Fibroblast of mammary gland (primary cell): ENCODE results near the gene BIRC3.
A peak's percentile ranks its signal among the peaks of the same experiment; 100 is the strongest.
"Not testable (repeated sequence)": the region's sequence is repeated elsewhere in the genome, so short reads cannot be mapped to it uniquely, and the experiment has no call there.

Source experiments
- DNase-seq: peaks from one replicate; pipeline ENCODE4 v3.0.0-alpha.2; 2010; ENCODE audit warnings: low read depth
- H3K4me3 ChIP-seq: 2 replicates; pipeline ENCODE4 v1.5.1; 2011; ENCODE audit warnings: low read depth, mild to moderate bottlenecking, low read length, moderate library complexity; ENCODE audit not compliant: control insufficient read depth
- TF ChIP-seq, protein P1 (sequence below): conservative IDR thresholded peaks from 2 replicates; pipeline ENCODE4 v1.5.1; 2011; ENCODE audit warnings: low read depth, low read length, inconsistent platforms; ENCODE audit not compliant: control insufficient read depth, insufficient read depth

The BIRC3 gene

DNA sequence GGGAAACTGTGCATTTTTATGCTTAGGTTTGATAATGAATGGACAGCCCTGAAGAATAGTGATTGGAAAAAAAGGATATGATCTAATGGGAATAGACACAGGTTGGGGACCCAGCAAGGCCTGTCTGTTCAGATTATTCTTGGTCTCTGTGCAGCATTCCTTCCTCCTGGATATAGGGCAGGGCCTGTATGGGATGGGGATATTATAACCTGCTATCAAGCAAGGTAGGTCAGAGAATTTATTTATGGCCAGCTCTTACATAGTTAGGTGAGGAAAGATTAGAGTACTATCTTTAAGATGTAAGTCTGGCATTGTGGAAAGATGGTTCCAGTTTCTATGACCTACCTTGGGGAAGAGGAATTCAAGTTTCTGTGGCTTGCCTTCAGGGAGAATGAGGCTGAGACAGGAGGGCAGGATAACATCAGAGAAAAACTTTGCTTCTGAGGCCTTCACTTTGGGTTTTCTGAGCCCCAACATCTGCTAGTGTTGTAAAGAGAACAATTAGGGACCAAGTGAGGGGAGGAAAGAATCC, 21.3 kb downstream of the BIRC3 start:
- H3K4me3 ChIP-seq: no peak overlapping the region
- TF ChIP-seq, protein P1, sequence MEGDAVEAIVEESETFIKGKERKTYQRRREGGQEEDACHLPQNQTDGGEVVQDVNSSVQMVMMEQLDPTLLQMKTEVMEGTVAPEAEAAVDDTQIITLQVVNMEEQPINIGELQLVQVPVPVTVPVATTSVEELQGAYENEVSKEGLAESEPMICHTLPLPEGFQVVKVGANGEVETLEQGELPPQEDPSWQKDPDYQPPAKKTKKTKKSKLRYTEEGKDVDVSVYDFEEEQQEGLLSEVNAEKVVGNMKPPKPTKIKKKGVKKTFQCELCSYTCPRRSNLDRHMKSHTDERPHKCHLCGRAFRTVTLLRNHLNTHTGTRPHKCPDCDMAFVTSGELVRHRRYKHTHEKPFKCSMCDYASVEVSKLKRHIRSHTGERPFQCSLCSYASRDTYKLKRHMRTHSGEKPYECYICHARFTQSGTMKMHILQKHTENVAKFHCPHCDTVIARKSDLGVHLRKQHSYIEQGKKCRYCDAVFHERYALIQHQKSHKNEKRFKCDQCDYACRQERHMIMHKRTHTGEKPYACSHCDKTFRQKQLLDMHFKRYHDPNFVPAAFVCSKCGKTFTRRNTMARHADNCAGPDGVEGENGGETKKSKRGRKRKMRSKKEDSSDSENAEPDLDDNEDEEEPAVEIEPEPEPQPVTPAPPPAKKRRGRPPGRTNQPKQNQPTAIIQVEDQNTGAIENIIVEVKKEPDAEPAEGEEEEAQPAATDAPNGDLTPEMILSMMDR: no peak
- DNase-seq: no peak

DNA sequence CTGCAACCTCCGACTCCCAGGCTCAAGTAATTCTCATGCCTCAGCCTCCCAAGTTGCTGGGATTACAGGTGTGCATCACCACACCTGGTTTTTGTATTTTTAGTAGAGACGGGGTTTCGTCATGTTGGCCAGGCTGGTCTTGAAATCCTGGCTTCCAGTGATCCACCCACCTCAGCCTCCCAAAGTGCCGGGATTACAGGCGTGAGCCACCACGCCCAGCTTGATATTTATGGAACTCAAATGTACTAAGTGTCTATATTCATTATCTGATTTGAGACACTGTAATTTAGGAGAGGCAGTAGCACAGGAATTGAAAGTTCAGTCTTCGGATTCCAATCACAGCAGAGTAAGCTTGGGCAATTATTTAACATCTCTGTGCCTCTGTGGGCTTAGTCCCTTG, 24.0 kb downstream of the BIRC3 start:
- DNase-seq, H3K4me3 ChIP-seq: not testable (repeated sequence)

DNA sequence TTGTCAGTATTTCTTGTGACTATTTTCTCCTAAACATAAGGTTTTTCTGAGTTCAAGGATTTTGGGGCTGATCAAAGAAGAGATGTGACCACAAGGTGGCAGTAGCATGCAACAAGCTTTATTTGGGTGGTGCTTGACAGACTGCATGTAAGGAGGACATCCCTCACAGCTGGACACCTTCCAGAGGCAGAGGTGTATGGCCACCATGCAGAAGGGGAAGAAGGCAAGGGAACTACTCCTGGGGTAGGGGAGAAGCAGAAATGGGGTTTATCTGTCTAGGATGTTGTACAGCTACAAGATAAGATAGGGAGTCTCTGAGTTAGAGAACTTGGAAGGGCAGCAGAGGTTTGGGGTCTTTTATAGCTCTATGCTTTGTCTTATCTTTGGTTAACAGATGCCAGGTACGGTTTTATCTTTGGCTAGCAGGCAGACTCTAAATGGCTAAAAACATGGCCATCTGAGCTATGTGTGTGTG, 24.6 kb downstream of the BIRC3 start:
- H3K4me3 ChIP-seq: no peak overlapping the region
- DNase-seq: peak; percentile 89
- TF ChIP-seq, protein P1: peak; percentile 91

DNA sequence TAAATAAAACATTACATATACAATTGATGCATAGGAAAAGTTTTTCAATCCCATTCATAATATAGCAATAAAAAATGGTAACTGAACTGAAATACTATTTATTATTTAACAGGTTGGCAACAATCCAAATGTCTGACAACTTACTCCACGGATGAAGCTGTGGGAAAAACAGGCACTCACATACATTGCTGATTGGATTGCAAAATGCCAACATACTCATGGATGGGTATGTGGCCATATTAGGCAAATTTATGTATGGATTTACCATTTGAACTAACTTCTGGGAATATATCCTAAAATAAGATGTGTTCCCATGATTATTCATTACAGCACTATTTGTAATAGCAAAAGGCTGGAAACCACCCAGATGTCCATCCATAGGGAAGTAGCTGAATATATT, 26.5 kb downstream of the BIRC3 start:
- TF ChIP-seq, protein P1: no peak
- DNase-seq: peak; percentile 59
- H3K4me3 ChIP-seq: no peak overlapping the region

DNA sequence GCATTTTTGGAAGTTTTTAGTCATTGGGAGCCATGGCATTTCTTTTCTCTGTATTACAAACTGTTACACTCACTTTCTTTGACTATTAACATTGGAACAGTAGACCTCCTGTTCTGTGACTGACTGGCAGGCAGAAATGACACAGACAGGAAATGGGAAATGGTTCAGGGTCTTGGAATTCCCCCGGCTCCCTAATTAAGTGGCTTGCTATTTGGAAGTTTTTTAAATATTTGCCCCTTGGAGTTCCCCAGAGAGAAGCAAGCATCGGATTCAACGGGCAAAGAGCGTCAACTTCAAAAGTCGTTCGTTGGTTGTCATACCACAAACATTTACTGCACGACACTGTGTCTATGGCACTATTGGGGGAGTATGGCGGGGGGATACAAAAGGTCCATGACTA, 28.6 kb downstream of the BIRC3 start:
- DNase-seq: peak; percentile 49
- H3K4me3 ChIP-seq: peak overlapping the region; percentile 87
- TF ChIP-seq, protein P1: no peak

DNA sequence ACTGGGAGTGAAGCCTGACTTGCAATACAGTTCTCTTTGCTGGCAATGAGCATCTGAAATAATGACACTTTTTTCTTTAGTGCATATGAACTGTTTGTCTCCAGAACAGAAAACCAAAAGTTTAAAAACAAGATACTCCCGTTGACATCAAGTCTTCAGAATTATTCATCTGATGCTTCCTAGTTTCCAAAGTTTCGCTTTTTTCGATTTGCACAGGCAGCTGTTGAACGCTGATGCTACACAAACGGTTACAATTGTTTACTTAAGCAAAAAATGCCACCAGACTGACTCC, 29.1 kb downstream of the BIRC3 start:
- TF ChIP-seq, protein P1: no peak
- peak overlapping the region; percentile 87 for H3K4me3 ChIP-seq
- DNase-seq: no peak

DNA sequence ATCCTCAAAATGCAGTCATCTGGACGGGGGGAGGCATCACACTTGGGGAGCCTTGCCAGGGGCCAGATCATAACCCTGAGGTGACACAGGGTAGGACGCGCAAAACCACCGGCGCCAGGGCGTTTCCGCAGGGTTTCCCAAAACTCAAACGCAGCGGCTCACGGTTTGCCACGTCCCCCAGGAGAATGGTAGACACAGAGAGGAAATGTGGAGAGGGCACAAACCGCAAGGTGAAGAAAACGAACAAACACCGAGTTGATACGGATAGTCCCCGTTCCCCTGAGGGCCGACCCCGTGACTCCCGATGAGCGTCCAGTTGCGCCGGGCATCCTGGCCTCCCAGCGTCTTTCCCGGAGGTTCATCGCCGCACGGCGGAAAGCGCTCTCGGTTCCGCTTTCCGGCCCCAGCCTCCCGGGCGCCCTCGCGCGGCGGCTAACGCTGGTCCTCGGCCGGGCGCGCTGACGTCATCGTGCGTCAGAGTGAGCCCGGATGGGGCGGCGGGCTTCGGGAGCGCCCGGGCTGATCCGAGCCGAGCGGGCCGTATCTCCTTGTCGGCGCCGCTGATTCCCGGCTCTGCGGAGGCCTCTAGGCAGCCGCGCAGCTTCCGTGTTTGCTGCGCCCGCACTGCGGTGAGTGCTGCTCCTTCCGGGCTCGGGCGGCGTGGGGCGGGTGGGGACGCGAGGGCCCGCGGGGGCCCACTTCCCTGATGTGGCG, 29.6 kb downstream of the BIRC3 start, which contains the start of gene BIRC2:
Gene BIRC2 (plus strand): TSS at position 467 of the 714 bp plus-strand sequence. CDS start 2,641 bp downstream, outside the sequence.
- TF ChIP-seq, protein P1: peak; percentile 41
- peak within 1 kb of the TSS; percentile 87 for H3K4me3 ChIP-seq
- DNase-seq: peak; percentile 87
